Transverse colon (tissue), 4 donors: ENCODE results near the gene CD101. TPM values are rescaled to one million over a fixed set of nuclear protein-coding genes. Genes with fewer than 3 reads are reported as not detected.

Experiments used
- DNase-seq: peaks from one replicate; pipeline ENCODE4 v3.0.0-alpha.2; 2019
- H3K27ac ChIP-seq, 4 donors: fragments of 200-600 bp; sonication (generic); 2 replicates each; pipeline ENCODE4 v1.5.1; 2016 to 2018; ENCODE audit warnings: inconsistent platforms in 4 of 4
- H3K27me3 ChIP-seq: fragments of 200-600 bp; sonication (generic); 2 replicates; pipeline ENCODE4 v1.5.1; 2017; ENCODE audit warnings: inconsistent platforms
- H3K36me3 ChIP-seq, 4 donors: fragments of 200-600 bp; sonication (generic); 2 replicates each; pipeline ENCODE4 v1.5.1; 2017 to 2019; ENCODE audit warnings: inconsistent platforms in 4 of 4
- H3K4me1 ChIP-seq, 4 donors: fragments of 200-600 bp; sonication (generic); 2 replicates each; pipeline ENCODE4 v1.5.1; 2017 to 2020; ENCODE audit warnings: inconsistent platforms in 4 of 4
- H3K4me3 ChIP-seq, 4 donors: fragments of 200-600 bp; sonication (generic); 1 replicate in 1 of 4; 2 replicates in 3 of 4; pipeline versions ENCODE4 v1.5.1 to v1.6.1; 2017 to 2019; ENCODE audit warnings: inconsistent platforms in 4 of 4
- H3K9me3 ChIP-seq, 2 donors: fragments of 200-600 bp; sonication (generic); 2 replicates each; pipeline ENCODE4 v1.5.1; 2017 to 2019; ENCODE audit warnings: inconsistent platforms in 2 of 2
- CTCF ChIP-seq, 5 experiments: fragments of 200-600 bp in 3 of 5; fragments of 450-650 bp in 2 of 5; sonication (generic) in 3 of 5; IDR thresholded peaks; 1 replicate in 2 of 5; 2 replicates in 3 of 5; pipeline ENCODE4 v1.5.1; 2016 to 2017; ENCODE audit warnings: antibody characterized with exemption in 5 of 5, inconsistent platforms in 3 of 5, mild to moderate bottlenecking in 2 of 5, moderate library complexity in 1 of 5
- EP300 ChIP-seq: sonication (generic); formaldehyde crosslinking; IDR thresholded peaks from one replicate; pipeline ENCODE4 v1.6.1; 2017; ENCODE audit warnings: antibody characterized with exemption, low read depth
- POLR2A ChIP-seq: fragments of 450-650 bp; IDR thresholded peaks from one replicate; pipeline ENCODE4 v1.6.1; 2016; ENCODE audit warnings: antibody characterized with exemption, mild to moderate bottlenecking, moderate library complexity
- POLR2AphosphoS5 ChIP-seq, 3 donors: sonication (generic); formaldehyde crosslinking; IDR thresholded peaks; one replicate each; pipeline ENCODE4 v1.6.1; 2016; ENCODE audit warnings: antibody characterized with exemption in 3 of 3
- WGBS, 2 donors: methylation state at CpG; one replicate each; pipeline ENCODE4 v1.1.5; 2018; ENCODE audit warnings: low coverage in 1 of 2; 5-methylcytosine and 5-hydroxymethylcytosine counted together
- in situ Hi-C, 4 donors: fragments of 200-750 bp; cut with MboI; loops; one replicate each; pipeline versions ENCODE4 v1.15.0 to v1.15.1; 2017; ENCODE audit warnings: low sequenced_read_pairs in 3 of 4, low pct_ligation_motif_present in 1 of 4, low pct_unique_long_range_greater_than_20kb in 1 of 4
- intact Hi-C: fragments of 100-400 bp; cut with DNase I; formaldehyde crosslinking; loops from one replicate; pipeline ENCODE4 v1.15.1; 2023; ENCODE audit warnings: low total_unique reads
- total RNA-seq, 4 donors: library from RNA; depleted of rRNA; stranded (reverse); fragments of >200 nt; gene quantifications; one replicate each; pipeline ENCODE4 v1.1.0, GENCODE V29; 2016

CD101 gene
- total RNA-seq, 4 donors from 2014 or later, result 0.40 to 24.3 (median 4.0) TPM

GRCh38 chr1:116982319-116983004 lies 19.1 kb upstream of the CD101 start:
- Histone ChIP-seq H3K4me3 (no peak overlapping the region), H3K27ac (peak overlapping the region; percentile 68 to 85 (median 70)), H3K36me3 (no peaks in the 10 kb centered on the region), H3K4me1 (peaks cover 14 to 40% (median 25%) of the 10 kb centered on the region in 4 donors), H3K9me3 (no peaks in the 10 kb centered on the region), H3K27me3 (no peaks in the 10 kb centered on the region)
- intact Hi-C loops, result no loop called here
- peak in 2 of 3 donors; percentile 51 to 75 for TF ChIP-seq POLR2AphosphoS5 (IDR thresholded peaks at IDR 0.05)
- TF ChIP-seq POLR2A, result no peak
- peak; percentile 75 for DNase-seq
- 61 to 71% methylated on average over 3 to 9 of the region's 9 CpGs for WGBS, 2 donors
- in situ Hi-C loops, result no loop called here

- in situ Hi-C loops (no loop called here), intact Hi-C loops (no loop called here)
- Histone ChIP-seq H3K9me3 (no peaks in the 10 kb centered on the region), H3K36me3 (no peaks in the 10 kb centered on the region), H3K4me1 (peaks cover 14 to 47% (median 27%) of the 10 kb centered on the region in 4 donors), H3K4me3 (no peak overlapping the region), H3K27ac (peak overlapping the region; percentile 68 to 85 (median 70)), H3K27me3 (no peaks in the 10 kb centered on the region)
- TF ChIP-seq EP300, result no peak
- TF ChIP-seq POLR2A, result no peak
- TF ChIP-seq POLR2AphosphoS5 (IDR thresholded peaks at IDR 0.05), result no peak
- TF ChIP-seq CTCF (IDR thresholded peaks at IDR 0.05), result no peak
- DNase-seq, result no peak
- 61 to 75% methylated on average over 2 to 5 of the region's 5 CpGs for WGBS, 2 donors
Measured at GRCh38 chr1:116983112-116983511, 18.4 kb upstream of the CD101 start.

- DNase-seq, result no peak
- Histone ChIP-seq H3K4me3 (no peak overlapping the region), H3K27ac (peak overlapping the region; percentile 68 to 85 (median 70)), H3K36me3 (no peaks in the 10 kb centered on the region), H3K27me3 (no peaks in the 10 kb centered on the region), H3K4me1 (peaks cover 14 to 52% (median 33%) of the 10 kb centered on the region in 4 donors), H3K9me3 (no peaks in the 10 kb centered on the region)
- no peak for TF ChIP-seq CTCF (IDR thresholded peaks at IDR 0.05)
- TF ChIP-seq POLR2AphosphoS5 (IDR thresholded peaks at IDR 0.05), result peak in 1 of 3 donors; percentile 38
- no peak for TF ChIP-seq POLR2A
- in situ Hi-C loops, result no loop called here
- 44 to 48% methylated on average over 4 of the region's 4 CpGs for WGBS, 2 donors
- intact Hi-C loops, result no loop called here
Measured at GRCh38 chr1:116983678-116984077, 17.9 kb upstream of the CD101 start.

- H3K27ac ChIP-seq, result peak overlapping the region; percentile 68 to 85 (median 70)
- intact Hi-C loops (loop anchor here (5.0 kb wide), 1 partner anchor 67 kb away; no protein-coding TSS in a partner anchor), in situ Hi-C loops (no loop called here)
- 83% methylated on average over 14 of the region's 14 CpGs; no CpG with 5 or more reads in 1 of the 2 donors for WGBS, 2 donors
- H3K4me1 ChIP-seq, result peaks cover 14 to 61% (median 40%) of the 10 kb centered on the region in 4 donors
- H3K4me3 ChIP-seq, result no peak overlapping the region
- H3K9me3 ChIP-seq, result no peaks in the 10 kb centered on the region
- peak; percentile 23 for DNase-seq
- H3K36me3 ChIP-seq, result no peaks in the 10 kb centered on the region
- peak; percentile 79 to 97 (median 88) for TF ChIP-seq POLR2AphosphoS5 (IDR thresholded peaks at IDR 0.05)
- peak; percentile 92 for TF ChIP-seq EP300
- TF ChIP-seq CTCF (IDR thresholded peaks at IDR 0.05), result no peak
- TF ChIP-seq POLR2A, result no peak
- no peaks in the 10 kb centered on the region for H3K27me3 ChIP-seq
Measured at GRCh38 chr1:116984406-116985160, 17.0 kb upstream of the CD101 start.
